ENCODE data around the gene OR7C1.
"Not testable (repeated sequence)": the region's sequence is repeated elsewhere in the genome, so short reads cannot be mapped to it uniquely, and the experiment has no call there.

- not testable (repeated sequence) for TF ChIP-seq CREB1 (IDR thresholded peaks at IDR 0.05; ENCODE audit: low read depth); NBN (IDR thresholded peaks at IDR 0.05); SIX5 (IDR thresholded peaks at IDR 0.05; ENCODE audit: low read depth, low read length, severe bottlenecking)
- TF ChIP-seq, protein P1, sequence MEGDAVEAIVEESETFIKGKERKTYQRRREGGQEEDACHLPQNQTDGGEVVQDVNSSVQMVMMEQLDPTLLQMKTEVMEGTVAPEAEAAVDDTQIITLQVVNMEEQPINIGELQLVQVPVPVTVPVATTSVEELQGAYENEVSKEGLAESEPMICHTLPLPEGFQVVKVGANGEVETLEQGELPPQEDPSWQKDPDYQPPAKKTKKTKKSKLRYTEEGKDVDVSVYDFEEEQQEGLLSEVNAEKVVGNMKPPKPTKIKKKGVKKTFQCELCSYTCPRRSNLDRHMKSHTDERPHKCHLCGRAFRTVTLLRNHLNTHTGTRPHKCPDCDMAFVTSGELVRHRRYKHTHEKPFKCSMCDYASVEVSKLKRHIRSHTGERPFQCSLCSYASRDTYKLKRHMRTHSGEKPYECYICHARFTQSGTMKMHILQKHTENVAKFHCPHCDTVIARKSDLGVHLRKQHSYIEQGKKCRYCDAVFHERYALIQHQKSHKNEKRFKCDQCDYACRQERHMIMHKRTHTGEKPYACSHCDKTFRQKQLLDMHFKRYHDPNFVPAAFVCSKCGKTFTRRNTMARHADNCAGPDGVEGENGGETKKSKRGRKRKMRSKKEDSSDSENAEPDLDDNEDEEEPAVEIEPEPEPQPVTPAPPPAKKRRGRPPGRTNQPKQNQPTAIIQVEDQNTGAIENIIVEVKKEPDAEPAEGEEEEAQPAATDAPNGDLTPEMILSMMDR (IDR thresholded peaks at IDR 0.05 in 2 of 3, conservative IDR thresholded peaks at IDR 0.05 in 1 of 3; ENCODE audit: control insufficient read depth in 2 of 3, extremely low read depth in 1 of 3, insufficient read depth in 1 of 3, low read depth in 3 of 3, low read length in 3 of 3): not testable (repeated sequence)
Observed at GRCh38 chr19:14781713-14782536, 53.1 kb downstream of the OR7C1 start.

Data from GM12878 (cell line).